ENCODE measurements around the gene SNIP1. TPM values are rescaled to one million over a fixed set of nuclear protein-coding genes. Genes with fewer than 3 reads are reported as not detected.
"Not testable (repeated sequence)": the region's sequence is repeated elsewhere in the genome, so short reads cannot be mapped to it uniquely, and the experiment has no call there.

The SNIP1 gene
- polyA plus RNA-seq, 1 experiment, result 8.9 TPM

DNA sequence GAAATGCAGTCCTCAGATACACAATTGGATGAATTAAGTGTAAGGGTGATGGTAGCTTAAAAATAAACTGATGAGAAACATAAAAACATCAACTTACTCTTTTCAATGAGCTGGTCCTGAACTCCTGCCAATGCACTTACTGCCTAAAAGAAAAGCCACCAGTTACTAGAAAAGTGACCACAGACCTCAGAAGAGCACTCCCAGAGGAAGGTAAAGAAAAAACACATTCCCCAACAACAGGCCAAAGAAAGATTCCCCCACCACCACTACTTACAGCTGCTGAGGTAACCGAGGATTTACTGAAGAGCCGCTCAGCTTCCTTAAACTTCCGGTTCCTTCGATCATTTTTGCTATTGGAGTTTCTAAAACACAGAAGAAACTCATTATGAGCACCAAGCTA lies 44.9 kb downstream of the SNIP1 start:
- TF ChIP-seq, protein P1, sequence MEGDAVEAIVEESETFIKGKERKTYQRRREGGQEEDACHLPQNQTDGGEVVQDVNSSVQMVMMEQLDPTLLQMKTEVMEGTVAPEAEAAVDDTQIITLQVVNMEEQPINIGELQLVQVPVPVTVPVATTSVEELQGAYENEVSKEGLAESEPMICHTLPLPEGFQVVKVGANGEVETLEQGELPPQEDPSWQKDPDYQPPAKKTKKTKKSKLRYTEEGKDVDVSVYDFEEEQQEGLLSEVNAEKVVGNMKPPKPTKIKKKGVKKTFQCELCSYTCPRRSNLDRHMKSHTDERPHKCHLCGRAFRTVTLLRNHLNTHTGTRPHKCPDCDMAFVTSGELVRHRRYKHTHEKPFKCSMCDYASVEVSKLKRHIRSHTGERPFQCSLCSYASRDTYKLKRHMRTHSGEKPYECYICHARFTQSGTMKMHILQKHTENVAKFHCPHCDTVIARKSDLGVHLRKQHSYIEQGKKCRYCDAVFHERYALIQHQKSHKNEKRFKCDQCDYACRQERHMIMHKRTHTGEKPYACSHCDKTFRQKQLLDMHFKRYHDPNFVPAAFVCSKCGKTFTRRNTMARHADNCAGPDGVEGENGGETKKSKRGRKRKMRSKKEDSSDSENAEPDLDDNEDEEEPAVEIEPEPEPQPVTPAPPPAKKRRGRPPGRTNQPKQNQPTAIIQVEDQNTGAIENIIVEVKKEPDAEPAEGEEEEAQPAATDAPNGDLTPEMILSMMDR (IDR thresholded peaks at IDR 0.05; ENCODE audit: low read depth, low read length), result peak; percentile 37
- Histone ChIP-seq H3K4me3 (ENCODE audit: low read depth, low read length) (no peak overlapping the region), H3K9me3 (ENCODE audit: control insufficient read depth, insufficient read depth, low read length) (no peaks in the 10 kb centered on the region), H3K27me3 (ENCODE audit: control insufficient read depth, insufficient read depth, low read length) (no peaks in the 10 kb centered on the region), H3K27ac (ENCODE audit: low read depth, low read length) (no peak overlapping the region)
- DNase-seq (ENCODE audit: low read depth, low spot score), result no peak
- CTCF ChIA-PET, result interaction anchor here (0.6 to 2.1 kb wide), 6 partner anchors 9 to 173 kb away, joined by 3 to 15 read pairs (median 3); no protein-coding TSS in a partner anchor
- POLR2A ChIA-PET, result no interaction called here

DNA sequence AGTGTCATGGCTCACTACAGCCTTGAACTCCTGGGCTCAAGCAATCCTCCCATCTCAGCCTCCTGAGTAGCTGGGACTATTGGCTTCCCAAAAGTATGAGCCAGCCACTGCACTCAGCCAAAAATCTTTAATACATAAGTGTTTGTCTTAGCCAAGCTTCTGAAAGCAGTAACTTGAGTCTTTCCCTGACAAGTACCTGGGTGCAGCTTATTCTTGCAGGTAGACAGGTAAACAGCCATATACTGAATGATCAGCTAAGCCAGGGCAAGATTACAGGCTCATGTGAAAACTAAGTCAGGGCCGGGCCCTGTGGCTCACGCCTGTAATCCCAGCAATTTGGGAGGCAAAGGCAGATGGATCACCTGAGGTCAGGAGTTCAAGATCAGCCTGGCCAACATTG lies 47.4 kb downstream of the SNIP1 start:
- TF ChIP-seq, protein P1 (IDR thresholded peaks at IDR 0.05; ENCODE audit: low read depth, low read length), result no peak
- CTCF ChIA-PET, result interaction anchor here (0.6 to 2.4 kb wide), 3 partner anchors 16 to 28 kb away, joined by 3 to 12 read pairs (median 4); no protein-coding TSS in a partner anchor
- Histone ChIP-seq H3K27ac (ENCODE audit: low read depth, low read length) (no peak overlapping the region), H3K27me3 (ENCODE audit: control insufficient read depth, insufficient read depth, low read length) (no peaks in the 10 kb centered on the region), H3K4me3 (ENCODE audit: low read depth, low read length) (no peak overlapping the region), H3K9me3 (ENCODE audit: control insufficient read depth, insufficient read depth, low read length) (no peaks in the 10 kb centered on the region)
- POLR2A ChIA-PET, result interaction anchor here (0.7 kb wide), 1 partner anchor 19 kb away, joined by 5 read pairs; no protein-coding TSS in a partner anchor
- no peak for DNase-seq (ENCODE audit: low read depth, low spot score)

DNA sequence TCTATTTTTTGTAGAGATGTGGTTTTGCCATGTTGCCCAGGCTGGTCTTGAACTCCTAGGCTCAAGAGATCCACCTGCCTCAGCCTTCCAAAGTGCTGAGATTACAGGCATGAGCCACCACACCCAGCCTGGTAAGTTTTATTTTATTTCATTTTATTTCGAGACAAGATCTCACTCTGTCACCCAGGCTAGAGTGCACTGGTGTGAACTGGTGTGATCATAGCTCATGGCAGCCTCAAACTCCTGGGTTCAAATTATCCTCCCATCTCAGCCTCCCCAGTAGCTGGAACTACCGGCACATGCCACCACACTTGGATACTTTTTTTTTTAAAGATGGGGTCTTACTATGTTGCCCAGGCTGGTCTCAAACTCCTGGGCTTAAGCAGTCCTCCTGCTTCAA lies 51.3 kb downstream of the SNIP1 start:
- not testable (repeated sequence) for H3K27me3 ChIP-seq (ENCODE audit: control insufficient read depth, insufficient read depth, low read length); H3K4me3 ChIP-seq (ENCODE audit: low read depth, low read length); DNase-seq (ENCODE audit: low read depth, low spot score); H3K27ac ChIP-seq (ENCODE audit: low read depth, low read length); H3K9me3 ChIP-seq (ENCODE audit: control insufficient read depth, insufficient read depth, low read length)
- ChIA-PET POLR2A (interaction anchor here (1.1 kb wide), 1 partner anchor 12 kb away, joined by 3 read pairs; no protein-coding TSS in a partner anchor), CTCF (interaction anchor here (0.5 to 7.3 kb wide), 5 partner anchors 10 to 48 kb away, joined by 3 to 76 read pairs (median 4); partner anchors contain the start of gene MEAF6)

DNA sequence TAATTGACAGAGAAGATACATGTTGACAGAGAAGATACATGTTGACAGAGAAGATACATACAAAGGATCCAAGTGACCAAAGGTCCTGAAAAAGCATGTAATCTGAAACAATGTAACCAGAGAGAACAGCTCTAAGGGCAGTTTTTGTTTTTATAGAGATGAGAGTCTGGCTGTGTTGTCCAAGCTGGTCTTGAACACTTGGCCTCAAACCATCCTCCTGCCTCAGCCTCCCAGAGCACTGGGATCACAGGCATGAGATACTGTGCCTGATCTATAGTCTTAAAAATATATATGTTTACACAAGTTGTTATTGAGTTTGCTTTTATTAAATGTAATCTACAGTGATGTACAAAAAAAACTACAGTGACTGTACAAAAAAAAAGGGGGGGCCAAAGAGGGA lies 52.0 kb downstream of the SNIP1 start:
- no peak for DNase-seq (ENCODE audit: low read depth, low spot score)
- POLR2A ChIA-PET, result interaction anchor here (0.6 kb wide), 1 partner anchor 40 kb away, joined by 3 read pairs; no protein-coding TSS in a partner anchor
- H3K4me3 ChIP-seq (ENCODE audit: low read depth, low read length), result no peak overlapping the region
- no peaks in the 10 kb centered on the region for H3K27me3 ChIP-seq (ENCODE audit: control insufficient read depth, insufficient read depth, low read length)
- TF ChIP-seq, protein P1 (IDR thresholded peaks at IDR 0.05; ENCODE audit: low read depth, low read length), result no peak
- H3K27ac ChIP-seq (ENCODE audit: low read depth, low read length), result no peak overlapping the region
- CTCF ChIA-PET, result interaction anchor here (1.4 to 7.3 kb wide), 4 partner anchors 12 to 48 kb away, joined by 3 to 76 read pairs (median 9); partner anchors contain the start of gene MEAF6
- no peaks in the 10 kb centered on the region for H3K9me3 ChIP-seq (ENCODE audit: control insufficient read depth, insufficient read depth, low read length)

DNA sequence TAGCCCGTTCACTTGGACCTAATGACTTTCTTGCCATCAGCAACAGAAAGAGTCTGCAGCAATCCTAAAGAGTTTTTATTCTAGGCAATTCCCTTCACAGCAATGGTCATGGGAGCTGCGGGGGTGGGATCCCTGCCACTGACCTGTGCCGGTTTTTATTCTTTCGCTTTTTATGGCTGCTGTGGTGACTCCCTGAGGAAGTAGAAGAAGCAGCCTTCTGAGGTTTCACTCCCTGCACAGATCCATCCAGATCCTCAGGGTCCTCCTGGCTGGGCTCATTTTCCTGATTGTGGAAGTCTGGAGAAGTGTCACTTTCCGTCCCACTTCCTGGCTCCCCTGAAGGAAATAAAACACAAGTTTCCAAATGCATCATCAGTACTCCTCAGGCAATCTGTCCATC lies 52.4 kb downstream of the SNIP1 start:
- Histone ChIP-seq H3K27ac (ENCODE audit: low read depth, low read length) (no peak overlapping the region), H3K9me3 (ENCODE audit: control insufficient read depth, insufficient read depth, low read length) (no peaks in the 10 kb centered on the region), H3K27me3 (ENCODE audit: control insufficient read depth, insufficient read depth, low read length) (no peaks in the 10 kb centered on the region), H3K4me3 (ENCODE audit: low read depth, low read length) (no peak overlapping the region)
- ChIA-PET POLR2A (no interaction called here), CTCF (interaction anchor here (1.7 to 7.3 kb wide), 3 partner anchors 13 to 47 kb away, joined by 4 to 76 read pairs (median 14); partner anchors contain the start of gene MEAF6)
- TF ChIP-seq, protein P1 (IDR thresholded peaks at IDR 0.05; ENCODE audit: low read depth, low read length), result no peak
- no peak for DNase-seq (ENCODE audit: low read depth, low spot score)

Measured in AG04450 (cell line).